ENCODE results near the gene LMNTD1. TPM values are rescaled to one million over a fixed set of nuclear protein-coding genes. Genes with fewer than 3 reads are reported as not detected.

The LMNTD1 gene
- total and polyA plus RNA-seq, 9 donors = 0.27 to 23.4 (median 0.46) TPM; not detected in 5

- intact Hi-C loops (cut with DNase I) = no loop called here
- TF ChIP-seq EP300 (IDR thresholded peaks at IDR 0.05) (no peak), POLR2A (IDR thresholded peaks at IDR 0.05) (no peak), CTCF (IDR thresholded peaks at IDR 0.05) (no peak)
- no peaks in the 10 kb centered on the region for H3K9me3 ChIP-seq
- H3K4me3 ChIP-seq = no peak overlapping the region
- H3K27me3 ChIP-seq = no peaks in the 10 kb centered on the region
- H3K4me1 ChIP-seq (ENCODE audit: insufficient read depth) = no peaks in the 10 kb centered on the region
- DNase-seq = no peak
- H3K27ac ChIP-seq = no peak overlapping the region
- WGBS, 3 donors = 84 to 92% (median 85%) methylated on average over 1 of the region's 1 CpG
- H3K36me3 ChIP-seq = no peaks in the 10 kb centered on the region
Measured at GRCh38 chr12:25574761-25575160, 21.7 kb upstream of the LMNTD1 start.

DNA sequence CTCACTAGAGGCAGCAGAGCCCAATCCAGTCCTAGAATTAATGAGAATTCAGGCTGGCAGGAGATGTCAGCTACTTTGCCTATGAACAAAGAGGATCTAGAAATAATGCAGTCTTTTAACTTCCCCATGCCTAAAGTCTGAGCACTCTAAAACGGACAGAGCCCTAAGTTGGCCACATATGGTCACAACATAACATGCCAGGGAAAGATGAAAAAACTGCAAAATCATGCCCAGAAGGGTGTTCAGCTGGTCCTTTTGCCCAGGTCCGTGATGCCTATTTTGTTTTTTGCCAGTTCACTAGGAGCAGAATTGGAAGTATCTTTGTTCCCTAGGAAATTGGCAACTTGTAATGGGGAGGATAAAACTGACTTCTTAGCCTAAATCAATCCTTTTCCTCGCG, 20.3 kb upstream of the LMNTD1 start:
- intact Hi-C loops (cut with DNase I) = no loop called here
- no peaks in the 10 kb centered on the region for H3K9me3 ChIP-seq
- no peak for TF ChIP-seq POLR2A (IDR thresholded peaks at IDR 0.05)
- TF ChIP-seq CTCF (IDR thresholded peaks at IDR 0.05) = no peak
- no peak for TF ChIP-seq EP300 (IDR thresholded peaks at IDR 0.05)
- H3K27ac ChIP-seq = no peak overlapping the region
- no peak overlapping the region for H3K4me3 ChIP-seq
- H3K36me3 ChIP-seq = no peaks in the 10 kb centered on the region
- WGBS, 3 donors = 56 to 71% (median 67%) methylated on average over 4 of the region's 4 CpGs
- H3K27me3 ChIP-seq = no peaks in the 10 kb centered on the region
- DNase-seq = no peak
- H3K4me1 ChIP-seq (ENCODE audit: insufficient read depth) = no peaks in the 10 kb centered on the region

DNA sequence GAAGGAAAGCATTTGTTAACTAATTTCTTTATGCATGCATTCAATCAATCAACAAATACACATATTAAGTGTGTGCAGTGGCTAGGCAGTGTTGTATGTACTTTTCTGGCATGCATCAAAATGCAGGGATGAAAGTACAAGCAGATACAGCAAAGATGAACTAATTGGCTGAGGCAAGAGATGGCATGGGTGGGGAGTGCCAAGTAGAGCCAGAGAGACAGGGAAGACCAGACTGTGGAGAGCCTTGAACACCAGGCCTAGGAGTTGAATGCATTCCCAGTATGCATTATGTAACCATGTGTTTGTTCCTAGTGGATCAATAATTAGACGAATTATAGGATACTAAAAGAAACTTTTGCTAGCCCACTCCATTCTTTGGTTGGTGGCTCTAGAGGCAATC, 17.3 kb upstream of the LMNTD1 start:
- no peak for DNase-seq
- intact Hi-C loops (cut with DNase I) = no loop called here
- H3K27ac ChIP-seq = no peak overlapping the region
- H3K27me3 ChIP-seq = no peaks in the 10 kb centered on the region
- no peaks in the 10 kb centered on the region for H3K4me1 ChIP-seq (ENCODE audit: insufficient read depth)
- WGBS, 3 donors = 75 to 93% (median 79%) methylated on average over 1 of the region's 1 CpG
- TF ChIP-seq EP300 (IDR thresholded peaks at IDR 0.05) (no peak), POLR2A (IDR thresholded peaks at IDR 0.05) (no peak), CTCF (IDR thresholded peaks at IDR 0.05) (no peak)
- no peaks in the 10 kb centered on the region for H3K9me3 ChIP-seq
- H3K4me3 ChIP-seq = no peak overlapping the region
- no peaks in the 10 kb centered on the region for H3K36me3 ChIP-seq

DNA sequence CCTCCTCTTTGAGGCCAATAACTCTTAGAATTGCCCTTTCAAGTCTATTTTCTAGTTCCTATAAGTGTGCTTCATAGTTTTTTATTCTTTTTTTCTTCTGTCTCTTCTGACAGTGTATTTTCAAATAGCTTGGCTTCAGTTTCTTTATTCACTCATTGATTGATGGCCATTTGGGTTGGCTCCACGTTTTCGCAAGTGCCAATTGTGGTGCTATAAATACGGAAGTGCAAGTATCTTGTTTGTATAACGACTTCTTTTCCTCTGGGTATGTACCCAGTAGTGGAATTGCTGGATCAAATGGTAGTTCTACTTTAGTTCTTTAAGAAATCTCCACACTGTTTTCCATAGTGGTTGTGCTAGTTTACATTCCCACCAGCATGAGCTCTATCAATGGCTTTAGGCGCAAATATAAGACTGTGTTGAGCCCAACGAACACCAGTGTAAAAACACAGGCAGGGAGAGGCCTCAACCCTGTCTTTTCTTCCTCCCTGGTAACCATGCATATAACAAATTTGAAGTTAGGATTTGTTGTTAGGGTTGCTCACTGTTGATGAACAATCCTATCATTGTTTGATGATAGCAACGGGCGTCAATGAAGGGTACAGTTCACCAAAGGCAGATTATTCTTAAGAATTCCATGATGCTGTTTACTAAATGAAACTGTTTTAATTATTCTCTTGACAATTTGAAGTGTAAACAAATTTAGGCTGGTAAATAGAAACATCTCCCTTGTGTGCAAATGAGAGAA, 13.3 kb upstream of the LMNTD1 start:
- H3K4me3 ChIP-seq = no peak overlapping the region
- no peak for DNase-seq
- no peaks in the 10 kb centered on the region for H3K4me1 ChIP-seq (ENCODE audit: insufficient read depth)
- intact Hi-C loops (cut with DNase I) = no loop called here
- no peak for TF ChIP-seq EP300 (IDR thresholded peaks at IDR 0.05)
- no peak for TF ChIP-seq POLR2A (IDR thresholded peaks at IDR 0.05)
- no peak for TF ChIP-seq CTCF (IDR thresholded peaks at IDR 0.05)
- no peaks in the 10 kb centered on the region for H3K36me3 ChIP-seq
- H3K27ac ChIP-seq = no peak overlapping the region
- no peaks in the 10 kb centered on the region for H3K27me3 ChIP-seq
- H3K9me3 ChIP-seq = no peaks in the 10 kb centered on the region
- 83 to 84% (median 84%) methylated on average over 8 of the region's 8 CpGs for WGBS, 3 donors
